ENCODE results near the gene COQ10A. TPM values are rescaled to one million over a fixed set of nuclear protein-coding genes. Genes with fewer than 3 reads are reported as not detected.

COQ10A gene
- total and polyA plus RNA-seq, 2 donors (not counting 3 experiments of a cell fraction or from before 2014, with no cell fraction given) = 14.7 to 32.4 TPM

DNA sequence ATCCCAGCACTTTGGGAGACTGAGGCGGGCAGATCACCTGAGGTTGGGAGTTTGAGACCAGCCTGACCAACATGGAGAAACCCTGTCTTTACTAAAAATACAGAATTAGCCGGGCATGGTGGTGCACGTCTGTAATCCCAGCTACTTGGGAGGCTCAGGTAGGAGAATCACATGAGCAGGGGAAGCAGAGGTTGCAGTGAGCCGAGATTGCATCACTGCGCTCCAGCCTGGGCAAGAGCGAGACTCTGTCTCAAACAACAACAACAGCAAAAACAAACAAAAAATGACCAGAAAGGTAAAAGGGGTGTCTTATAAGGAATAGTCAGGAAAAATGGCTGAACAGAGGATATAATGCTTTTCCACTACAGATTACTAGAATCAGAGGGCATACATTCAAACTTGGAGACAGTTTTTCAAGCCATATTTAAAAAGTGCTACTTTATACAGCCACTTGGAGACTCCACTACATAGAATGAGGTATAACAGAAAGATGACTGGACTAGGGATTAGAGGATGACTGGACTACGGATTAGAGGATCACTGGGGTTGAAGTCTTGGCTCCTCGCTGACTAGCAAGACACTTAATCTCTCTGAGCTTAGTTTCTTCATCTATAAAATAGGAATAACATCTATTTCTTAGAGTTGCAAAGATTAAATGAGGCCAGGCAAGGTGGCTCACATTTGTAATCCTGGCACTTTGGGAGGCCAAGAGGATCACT lies 38.3 kb downstream of the COQ10A start:
- CTCF ChIA-PET = interaction anchor here (1.6 kb wide), 1 partner anchor 159 kb away, joined by 4 read pairs; no protein-coding TSS in a partner anchor
- no peaks in the 10 kb centered on the region for H3K9me1 ChIP-seq (replicated peaks; ENCODE audit: control insufficient read depth, extremely low read depth, insufficient read depth, low read length)
- no TSS peak for BruUV-seq (replicated peaks)
- H3K36me3 ChIP-seq (ENCODE audit: control insufficient read depth in 2 of 2, extremely low read depth in 1 of 2, insufficient read depth in 2 of 2, low read length in 2 of 2) = peaks cover 4 to 5% of the 10 kb centered on the region in 2 experiments
- no peak overlapping the region for H3K4me3 ChIP-seq (replicated peaks in 1 of 3; ENCODE audit: insufficient read depth in 1 of 3, low read depth in 1 of 3, low read length in 3 of 3)
- no peaks in the 10 kb centered on the region for H3K79me2 ChIP-seq (ENCODE audit: control insufficient read depth, insufficient read depth, low read length)
- H2AFZ ChIP-seq (ENCODE audit: low read depth, low read length) = no peak overlapping the region
- TF ChIP-seq GATA2 (IDR thresholded peaks at IDR 0.05; ENCODE audit: insufficient read depth, insufficient read length, low read depth, low read length) = no peak
- TF ChIP-seq EZH2 (IDR thresholded peaks at IDR 0.05; ENCODE audit: borderline replicate concordance, low read depth, low read length, severe bottlenecking) = no peak
- TF ChIP-seq, protein P1, sequence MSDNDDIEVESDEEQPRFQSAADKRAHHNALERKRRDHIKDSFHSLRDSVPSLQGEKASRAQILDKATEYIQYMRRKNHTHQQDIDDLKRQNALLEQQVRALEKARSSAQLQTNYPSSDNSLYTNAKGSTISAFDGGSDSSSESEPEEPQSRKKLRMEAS (IDR thresholded peaks at IDR 0.05; ENCODE audit: insufficient read depth, insufficient read length) = no peak
- TF ChIP-seq, protein P2, sequence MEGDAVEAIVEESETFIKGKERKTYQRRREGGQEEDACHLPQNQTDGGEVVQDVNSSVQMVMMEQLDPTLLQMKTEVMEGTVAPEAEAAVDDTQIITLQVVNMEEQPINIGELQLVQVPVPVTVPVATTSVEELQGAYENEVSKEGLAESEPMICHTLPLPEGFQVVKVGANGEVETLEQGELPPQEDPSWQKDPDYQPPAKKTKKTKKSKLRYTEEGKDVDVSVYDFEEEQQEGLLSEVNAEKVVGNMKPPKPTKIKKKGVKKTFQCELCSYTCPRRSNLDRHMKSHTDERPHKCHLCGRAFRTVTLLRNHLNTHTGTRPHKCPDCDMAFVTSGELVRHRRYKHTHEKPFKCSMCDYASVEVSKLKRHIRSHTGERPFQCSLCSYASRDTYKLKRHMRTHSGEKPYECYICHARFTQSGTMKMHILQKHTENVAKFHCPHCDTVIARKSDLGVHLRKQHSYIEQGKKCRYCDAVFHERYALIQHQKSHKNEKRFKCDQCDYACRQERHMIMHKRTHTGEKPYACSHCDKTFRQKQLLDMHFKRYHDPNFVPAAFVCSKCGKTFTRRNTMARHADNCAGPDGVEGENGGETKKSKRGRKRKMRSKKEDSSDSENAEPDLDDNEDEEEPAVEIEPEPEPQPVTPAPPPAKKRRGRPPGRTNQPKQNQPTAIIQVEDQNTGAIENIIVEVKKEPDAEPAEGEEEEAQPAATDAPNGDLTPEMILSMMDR (IDR thresholded peaks at IDR 0.05; ENCODE audit: extremely low read depth in 1 of 2, insufficient read depth in 1 of 2, low read depth in 1 of 2, low read length in 2 of 2) = no peak
- no peak for TF ChIP-seq POLR2AphosphoS5 (IDR thresholded peaks at IDR 0.05; ENCODE audit: insufficient read depth, low read depth, low read length)
- TF ChIP-seq FOS (IDR thresholded peaks at IDR 0.05; ENCODE audit: borderline replicate concordance, insufficient read depth, low read length) = no peak
- no peak for TF ChIP-seq POLR2A (IDR thresholded peaks at IDR 0.05; ENCODE audit: low read depth, low read length)
- no peak for TF ChIP-seq MYC (IDR thresholded peaks at IDR 0.05; ENCODE audit: low read depth, low read length)
- TF ChIP-seq JUN (IDR thresholded peaks at IDR 0.05; ENCODE audit: borderline replicate concordance, insufficient read depth, insufficient read length, low read depth) = no peak
- H3K9me3 ChIP-seq (replicated peaks; ENCODE audit: control insufficient read depth, insufficient read depth, low read length) = no peaks in the 10 kb centered on the region
- H3K9ac ChIP-seq (replicated peaks; ENCODE audit: extremely low read depth, insufficient read depth, low read length) = no peak overlapping the region
- POLR2A ChIA-PET = no interaction called here
- H3K4me2 ChIP-seq (ENCODE audit: insufficient read depth, low read length) = no peak overlapping the region
- dilution Hi-C loops (cut with MboI; ENCODE audit: extremely low pct_ligation_motif_present, low sequenced_read_pairs) (no loop called here), intact Hi-C loops (cut with micrococcal nuclease) (no loop called here)
- no peaks in the 10 kb centered on the region for H4K20me1 ChIP-seq (replicated peaks; ENCODE audit: control insufficient read depth, extremely low read depth, insufficient read depth, low read length)
- DNase-seq (ENCODE audit: low read depth, low spot score) = no peak
- H3K27me3 ChIP-seq (ENCODE audit: control insufficient read depth in 2 of 2, insufficient read depth in 2 of 2, low read length in 2 of 2) = no peaks in the 10 kb centered on the region
- H3K27ac ChIP-seq (ENCODE audit: insufficient read depth, low read depth, low read length) = no peak overlapping the region
- FAIRE-seq = no peak
- H3K4me1 ChIP-seq (ENCODE audit: control insufficient read depth, extremely low read depth, insufficient read depth, low read length) = peaks cover 7% of the 10 kb centered on the region

Data from endothelial cell of umbilical vein (primary cell).